HCT116 (cell line): Measurements from ENCODE around the gene LRP4. TPM values are rescaled to one million over a fixed set of nuclear protein-coding genes. Genes with fewer than 3 reads are reported as not detected.

Experiments used
- ATAC-seq: fragments of 200-7000 bp; cut with Tn5 transposase; 2 replicates; pipeline ENCODE4 v1.9.1; 2020; ENCODE audit warnings: mild to moderate bottlenecking, moderate library complexity
- BruUV-seq: library from RNA; stranded (reverse); fragments of 400-500 nt; replicated peaks from 2 replicates; lab custom pipeline; 2021; lab: Mats Ljungman, UMichigan
- CTCF ChIA-PET: fragments of 300-600 bp; sonication (Branson Sonifier 250); formaldehyde crosslinking; loops from one replicate; lab custom pipeline; 2021; ENCODE audit warnings: antibody characterized with exemption; lab: Charles Lee
- POLR2A ChIA-PET: fragments of 300-600, 350-600 bp; sonication (Branson Sonifier 250); formaldehyde crosslinking; loops from one replicate; lab custom pipeline; 2021; ENCODE audit warnings: antibody characterized with exemption; lab: Charles Lee
- RAD21 ChIA-PET, 2 experiments: fragments of 300-600 bp; sonication (Branson Sonifier 250); formaldehyde crosslinking; loops; one replicate each; lab custom pipeline; 2023; ENCODE audit warnings: low total read pairs in 2 of 2; ENCODE audit not compliant: uncharacterized antibody in 2 of 2, unreplicated experiment in 2 of 2, low non-redundant PET in 1 of 2; lab: Charles Lee
- DNase-seq: peaks from one replicate; pipeline ENCODE4 v3.0.0-alpha.2; 2010; ENCODE audit warnings: low read depth, low spot score
- H2AFZ ChIP-seq: fragments of 200-600 bp; shearing (Covaris generic), sonication (generic); 2 replicates; pipeline ENCODE4 v1.6.1; 2017; ENCODE audit warnings: low read depth, mixed run types, mixed read lengths, antibody characterized with exemption, low read length; ENCODE audit not compliant: poor library complexity, severe bottlenecking
- H3K27ac ChIP-seq: 2 replicates; pipeline ENCODE4 v1.5.1; 2012; ENCODE audit warnings: low read depth, low read length
- H3K27me3 ChIP-seq: fragments of 200-600 bp; sonication (generic); 2 replicates; pipeline ENCODE4 v1.6.1; 2016; ENCODE audit warnings: mixed run types, low read length, mixed read lengths; ENCODE audit not compliant: insufficient read depth
- H3K36me3 ChIP-seq, 2 experiments: fragments of 200-500 bp in 1 of 2; fragments of 200-600 bp in 1 of 2; sonication (Bioruptor generic) in 1 of 2; sonication (generic) in 1 of 2; 2 replicates each; pipeline versions ENCODE4 v1.5.1 to v1.6.1; 2014 to 2016; ENCODE audit warnings: low read length in 2 of 2, inconsistent platforms in 1 of 2, mixed read lengths in 1 of 2, mixed run types in 1 of 2; ENCODE audit not compliant: insufficient read depth in 2 of 2, control insufficient read depth in 1 of 2
- H3K4me1 ChIP-seq, 2 experiments: fragments of 200-600 bp in 1 of 2; sonication (generic) in 1 of 2; 2 replicates each; pipeline versions ENCODE4 v1.5.1 to v1.6.1; 2012 to 2017; ENCODE audit warnings: low read length in 2 of 2, inconsistent platforms in 1 of 2, mild to moderate bottlenecking in 1 of 2, mixed read lengths in 1 of 2, mixed run types in 1 of 2, moderate library complexity in 1 of 2; ENCODE audit not compliant: insufficient read depth in 2 of 2, control insufficient read depth in 1 of 2
- H3K4me2 ChIP-seq: fragments of 200-600 bp; sonication (generic); 2 replicates; pipeline ENCODE4 v1.6.1; 2017; ENCODE audit warnings: mixed run types, low read length, mixed read lengths
- H3K4me3 ChIP-seq, 2 experiments: fragments of 200-600 bp in 1 of 2; sonication (generic) in 1 of 2; replicated peaks in 1 of 2; 2 replicates each; pipeline ENCODE4 v1.5.1; 2011 to 2016; ENCODE audit warnings: low read length in 2 of 2, control low read depth in 1 of 2, low read depth in 1 of 2, mild to moderate bottlenecking in 1 of 2, mixed read lengths in 1 of 2, mixed run types in 1 of 2
- H3K79me2 ChIP-seq: fragments of 200-600 bp; sonication (generic); 2 replicates; pipeline ENCODE4 v1.6.1; 2017; ENCODE audit warnings: mild to moderate bottlenecking, mixed run types, low read length, moderate library complexity, mixed read lengths; ENCODE audit not compliant: insufficient read depth
- H3K9ac ChIP-seq: fragments of 200-600 bp; sonication (generic); 2 replicates; pipeline ENCODE4 v1.6.1; 2016; ENCODE audit warnings: low read length, mixed read lengths
- H3K9me2 ChIP-seq: fragments of 200-600 bp; sonication (generic), shearing (Covaris generic); 2 replicates; pipeline ENCODE4 v1.6.1; 2017; ENCODE audit warnings: mixed run types, mild to moderate bottlenecking, moderate library complexity; ENCODE audit not compliant: insufficient read depth
- H3K9me3 ChIP-seq, 2 experiments: fragments of 200-500 bp in 1 of 2; fragments of 200-600 bp in 1 of 2; sonication (Bioruptor generic) in 1 of 2; sonication (generic) in 1 of 2; 2 replicates each; pipeline ENCODE4 v1.6.1; 2014 to 2017; ENCODE audit warnings: low read length in 2 of 2, mixed read lengths in 2 of 2, inconsistent platforms in 1 of 2, low read depth in 1 of 2, mild to moderate bottlenecking in 1 of 2, mixed run types in 1 of 2, moderate library complexity in 1 of 2; ENCODE audit not compliant: control insufficient read depth in 1 of 2, insufficient read depth in 1 of 2
- H4K20me1 ChIP-seq: fragments of 200-600 bp; sonication (generic), shearing (Covaris generic); 2 replicates; pipeline ENCODE4 v1.6.1; 2017; ENCODE audit warnings: mixed run types, mild to moderate bottlenecking, moderate library complexity; ENCODE audit not compliant: insufficient read depth
- FOSL1 ChIP-seq: IDR thresholded peaks from 2 replicates; pipeline ENCODE4 v1.6.1; 2012; ENCODE audit warnings: low read depth
- POLR2AphosphoS5 ChIP-seq: IDR thresholded peaks from 2 replicates; pipeline ENCODE4 v1.6.1; 2011; ENCODE audit warnings: mild to moderate bottlenecking, low read depth, low read length, moderate library complexity
- SRF ChIP-seq: IDR thresholded peaks from 2 replicates; pipeline ENCODE4 v1.6.1; 2012; ENCODE audit warnings: low read depth
- YY1 ChIP-seq: IDR thresholded peaks from 2 replicates; pipeline ENCODE4 v1.6.1; 2011; ENCODE audit warnings: low read length, low read depth, moderate library complexity, mild to moderate bottlenecking; ENCODE audit not compliant: insufficient replicate concordance; ENCODE audit errors: extremely low read depth
- ZFX ChIP-seq: fragments of 450-650 bp; IDR thresholded peaks from 2 replicates; pipeline ENCODE4 v1.6.1; 2017
- ZNF274 ChIP-seq: fragments of 200-500 bp; sonication (Bioruptor generic); IDR thresholded peaks from 2 replicates; pipeline ENCODE4 v1.6.1; 2014; ENCODE audit warnings: mild to moderate bottlenecking, low read depth, low read length, inconsistent platforms
- intact Hi-C: fragments of 100-400 bp; cut with micrococcal nuclease; formaldehyde crosslinking; loops from 2 replicates; pipeline ENCODE4 v1.10.0; 2022
- total RNA-seq: library from RNA; stranded (reverse); gene quantifications from one replicate; pipeline ENCODE4 v1.2.1, GENCODE V29; 2021; ENCODE audit not compliant: unreplicated experiment
- TF ChIP-seq, protein P1 (sequence below): IDR thresholded peaks from 2 replicates; pipeline ENCODE4 v1.6.1; 2012
- TF ChIP-seq, protein P2 (sequence below), 3 experiments: fragments of 200-600 bp in 1 of 3; sonication (generic) in 1 of 3; IDR thresholded peaks in 2 of 3; conservative IDR thresholded peaks in 1 of 3; 2 replicates each; pipeline ENCODE4 v1.5.1; 2012 to 2017; ENCODE audit warnings: low read depth in 2 of 3, low read length in 2 of 3, antibody characterized with exemption in 1 of 3, borderline replicate concordance in 1 of 3, control low read depth in 1 of 3, mild to moderate bottlenecking in 1 of 3, mixed read lengths in 1 of 3, mixed run types in 1 of 3, moderate library complexity in 1 of 3; ENCODE audit not compliant: insufficient read depth in 1 of 3

The LRP4 gene
- total RNA-seq, 1 experiment from 2014 or later, result 7.4 TPM

DNA sequence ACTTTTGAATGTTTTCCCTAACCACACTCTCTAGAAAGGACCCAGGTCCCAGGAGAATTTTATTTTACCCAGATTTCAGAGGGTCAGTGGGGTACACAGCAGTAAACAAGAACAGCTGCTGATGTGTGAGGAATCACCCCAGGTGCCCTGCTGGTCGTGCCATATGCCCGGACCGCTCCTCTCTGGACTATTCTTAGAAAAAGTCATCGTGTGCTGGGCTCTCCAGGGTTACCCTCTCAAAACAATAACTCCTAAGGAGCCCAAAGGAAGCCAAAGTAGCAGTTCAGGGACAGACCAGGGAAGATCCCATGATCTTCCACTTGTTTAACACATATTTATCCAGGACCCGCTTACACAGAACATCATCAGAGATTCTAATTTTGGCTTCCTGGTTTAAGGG lies 29.7 kb downstream of the LRP4 start:
- Histone ChIP-seq H3K27me3 (no peaks in the 10 kb centered on the region), H3K36me3 (no peaks in the 10 kb centered on the region; a peak in 1 of 4 replicates), H4K20me1 (no peaks in the 10 kb centered on the region), H3K9me2 (no peaks in the 10 kb centered on the region), H3K4me3 (no peak overlapping the region), H3K4me2 (no peak overlapping the region), H3K9ac (no peak overlapping the region), H3K27ac (no peak overlapping the region), H3K79me2 (no peaks in the 10 kb centered on the region), H3K9me3 (no peaks in the 10 kb centered on the region), H3K4me1 (no peaks in the 10 kb centered on the region), H2AFZ (no peak overlapping the region)
- TF ChIP-seq POLR2AphosphoS5 (no peak), ZNF274 (no peak), ZFX (no peak), FOSL1 (no peak), SRF (no peak), YY1 (no peak)
- TF ChIP-seq, protein P1, sequence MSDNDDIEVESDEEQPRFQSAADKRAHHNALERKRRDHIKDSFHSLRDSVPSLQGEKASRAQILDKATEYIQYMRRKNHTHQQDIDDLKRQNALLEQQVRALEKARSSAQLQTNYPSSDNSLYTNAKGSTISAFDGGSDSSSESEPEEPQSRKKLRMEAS, result no peak
- TF ChIP-seq, protein P2, sequence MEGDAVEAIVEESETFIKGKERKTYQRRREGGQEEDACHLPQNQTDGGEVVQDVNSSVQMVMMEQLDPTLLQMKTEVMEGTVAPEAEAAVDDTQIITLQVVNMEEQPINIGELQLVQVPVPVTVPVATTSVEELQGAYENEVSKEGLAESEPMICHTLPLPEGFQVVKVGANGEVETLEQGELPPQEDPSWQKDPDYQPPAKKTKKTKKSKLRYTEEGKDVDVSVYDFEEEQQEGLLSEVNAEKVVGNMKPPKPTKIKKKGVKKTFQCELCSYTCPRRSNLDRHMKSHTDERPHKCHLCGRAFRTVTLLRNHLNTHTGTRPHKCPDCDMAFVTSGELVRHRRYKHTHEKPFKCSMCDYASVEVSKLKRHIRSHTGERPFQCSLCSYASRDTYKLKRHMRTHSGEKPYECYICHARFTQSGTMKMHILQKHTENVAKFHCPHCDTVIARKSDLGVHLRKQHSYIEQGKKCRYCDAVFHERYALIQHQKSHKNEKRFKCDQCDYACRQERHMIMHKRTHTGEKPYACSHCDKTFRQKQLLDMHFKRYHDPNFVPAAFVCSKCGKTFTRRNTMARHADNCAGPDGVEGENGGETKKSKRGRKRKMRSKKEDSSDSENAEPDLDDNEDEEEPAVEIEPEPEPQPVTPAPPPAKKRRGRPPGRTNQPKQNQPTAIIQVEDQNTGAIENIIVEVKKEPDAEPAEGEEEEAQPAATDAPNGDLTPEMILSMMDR (IDR thresholded peaks at IDR 0.05 in 2 of 3, conservative IDR thresholded peaks at IDR 0.05 in 1 of 3; ENCODE audit: borderline replicate concordance in 1 of 3, insufficient read depth in 1 of 3, low read depth in 2 of 3, low read length in 2 of 3), result no peak
- DNase-seq, result no peak
- intact Hi-C loops, result loop anchor here (1.0 kb wide), 3 partner anchors 265 to 467 kb away; no protein-coding TSS in a partner anchor
- ChIA-PET CTCF (interaction anchor here (0.9 kb wide), 1 partner anchor 264 kb away, joined by 4 read pairs; no protein-coding TSS in a partner anchor), RAD21 (interaction anchor here in 1 of 2 experiments (0.7 kb wide), 1 partner anchor 265 kb away, joined by 4 read pairs; no protein-coding TSS in a partner anchor), POLR2A (no interaction called here)
- BruUV-seq, result no TSS peak
- no peak for ATAC-seq
